HG02938 (cell line): Measurements from ENCODE around the gene NCKAP5.
A peak's percentile ranks its signal among the peaks of the same experiment; 100 is the strongest.

Experiments used
- ATAC-seq: cut with Tn5 transposase; IDR thresholded peaks from one replicate; pipeline ENCODE4 v1.9.1; 2021; ENCODE audit warnings: mild to moderate bottlenecking, moderate library complexity; ENCODE audit not compliant: unreplicated experiment

NCKAP5 gene

GRCh38 chr2:133432778-133433177 is 135.5 kb downstream of the NCKAP5 start:
- ATAC-seq: no peak

GRCh38 chr2:133431289-133431688 is 137.0 kb downstream of the NCKAP5 start:
- ATAC-seq: no peak

- no peak for ATAC-seq
Measured at GRCh38 chr2:133426791-133427190, 141.5 kb downstream of the NCKAP5 start.

GRCh38 chr2:133425612-133426011 is 142.7 kb downstream of the NCKAP5 start:
- ATAC-seq: no peak

GRCh38 chr2:133424876-133425275 is 143.4 kb downstream of the NCKAP5 start:
- no peak for ATAC-seq

GRCh38 chr2:133422931-133423351 is 145.3 kb downstream of the NCKAP5 start:
- ATAC-seq: no peak

GRCh38 chr2:133421516-133422324 is 146.5 kb downstream of the NCKAP5 start:
- peak; percentile 97 for ATAC-seq

GRCh38 chr2:133420788-133421187 is 147.5 kb downstream of the NCKAP5 start:
- no peak for ATAC-seq

GRCh38 chr2:133418671-133419070 is 149.6 kb downstream of the NCKAP5 start:
- no peak for ATAC-seq

GRCh38 chr2:133418021-133418420 is 150.2 kb downstream of the NCKAP5 start:
- ATAC-seq: no peak

GRCh38 chr2:133417415-133417814 is 150.8 kb downstream of the NCKAP5 start:
- ATAC-seq: no peak

- no peak for ATAC-seq
Measured at GRCh38 chr2:133416736-133417135, 151.5 kb downstream of the NCKAP5 start.

- ATAC-seq: no peak
Measured at GRCh38 chr2:133416146-133416545, 152.1 kb downstream of the NCKAP5 start.

GRCh38 chr2:133415210-133415876 is 152.9 kb downstream of the NCKAP5 start:
- no peak for ATAC-seq

GRCh38 chr2:133414486-133415209 is 153.6 kb downstream of the NCKAP5 start:
- ATAC-seq: no peak

GRCh38 chr2:133413863-133414262 is 154.4 kb downstream of the NCKAP5 start:
- ATAC-seq: no peak

- no peak for ATAC-seq
Measured at GRCh38 chr2:133412694-133413093, 155.6 kb downstream of the NCKAP5 start.

- no peak for ATAC-seq
Measured at GRCh38 chr2:133411857-133412256, 156.4 kb downstream of the NCKAP5 start.

- ATAC-seq: no peak
Measured at GRCh38 chr2:133411101-133411500, 157.2 kb downstream of the NCKAP5 start.

- no peak for ATAC-seq
Measured at GRCh38 chr2:133409581-133410285, 158.5 kb downstream of the NCKAP5 start.

GRCh38 chr2:133408671-133409070 is 159.6 kb downstream of the NCKAP5 start:
- no peak for ATAC-seq
